D721Med (cell line): ENCODE data around the gene POLA1.

Experiments used
- DNase-seq: peaks from one replicate; pipeline ENCODE4 v3.0.0; 2011; ENCODE audit warnings: low spot score; ENCODE audit not compliant: insufficient read length
- FAIRE-seq: peaks from 2 replicates; lab custom pipeline; 2011; peaks lifted over from hg19 to GRCh38; lab: Jason Lieb, UNC
- TF ChIP-seq, protein P1 (sequence below): IDR thresholded peaks from 2 replicates; pipeline ENCODE4 v1.5.1; 2012; ENCODE audit warnings: mild to moderate bottlenecking, control low read depth; ENCODE audit not compliant: insufficient read depth; ENCODE audit errors: missing control alignments

Gene POLA1

DNA sequence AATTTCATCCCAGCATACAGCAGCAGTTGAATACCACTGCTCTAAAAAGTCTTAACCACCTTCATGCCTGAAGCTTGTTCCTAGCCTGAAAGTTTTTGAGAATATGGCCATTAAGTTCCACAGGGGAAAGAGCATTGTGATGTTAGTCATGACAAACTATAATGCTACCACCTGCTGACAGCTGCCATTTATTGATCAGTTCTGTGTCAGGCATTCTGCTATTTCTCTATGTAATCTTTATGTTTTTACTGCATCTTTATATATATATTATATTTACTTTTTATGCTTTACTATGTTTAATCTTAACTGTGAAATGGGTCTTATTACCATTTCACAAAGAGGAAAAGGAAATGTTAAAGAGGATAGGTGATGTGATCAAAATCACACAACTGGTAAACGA, 268.1 kb downstream of the POLA1 start:
- DNase-seq = no peak
- FAIRE-seq = no peak
- TF ChIP-seq, protein P1, sequence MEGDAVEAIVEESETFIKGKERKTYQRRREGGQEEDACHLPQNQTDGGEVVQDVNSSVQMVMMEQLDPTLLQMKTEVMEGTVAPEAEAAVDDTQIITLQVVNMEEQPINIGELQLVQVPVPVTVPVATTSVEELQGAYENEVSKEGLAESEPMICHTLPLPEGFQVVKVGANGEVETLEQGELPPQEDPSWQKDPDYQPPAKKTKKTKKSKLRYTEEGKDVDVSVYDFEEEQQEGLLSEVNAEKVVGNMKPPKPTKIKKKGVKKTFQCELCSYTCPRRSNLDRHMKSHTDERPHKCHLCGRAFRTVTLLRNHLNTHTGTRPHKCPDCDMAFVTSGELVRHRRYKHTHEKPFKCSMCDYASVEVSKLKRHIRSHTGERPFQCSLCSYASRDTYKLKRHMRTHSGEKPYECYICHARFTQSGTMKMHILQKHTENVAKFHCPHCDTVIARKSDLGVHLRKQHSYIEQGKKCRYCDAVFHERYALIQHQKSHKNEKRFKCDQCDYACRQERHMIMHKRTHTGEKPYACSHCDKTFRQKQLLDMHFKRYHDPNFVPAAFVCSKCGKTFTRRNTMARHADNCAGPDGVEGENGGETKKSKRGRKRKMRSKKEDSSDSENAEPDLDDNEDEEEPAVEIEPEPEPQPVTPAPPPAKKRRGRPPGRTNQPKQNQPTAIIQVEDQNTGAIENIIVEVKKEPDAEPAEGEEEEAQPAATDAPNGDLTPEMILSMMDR = no peak

DNA sequence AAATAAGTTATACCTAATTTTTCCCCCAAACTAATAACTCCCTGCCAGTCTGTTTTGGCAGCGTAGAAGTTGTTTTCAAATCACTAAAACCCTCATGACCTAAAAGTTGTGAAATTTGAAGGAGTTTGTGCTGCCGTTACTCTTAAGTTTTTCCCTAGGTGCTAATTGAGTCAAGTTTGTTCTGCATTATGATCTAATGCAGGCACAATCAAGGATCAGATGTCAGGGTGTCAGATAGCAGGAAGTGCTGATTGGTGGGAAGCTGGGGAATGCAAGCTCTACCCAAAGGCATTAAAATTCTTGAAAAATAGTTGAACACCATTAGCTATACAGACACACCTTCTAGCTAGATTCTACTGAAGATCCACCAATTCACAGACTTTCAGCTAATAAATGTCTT, 270.1 kb downstream of the POLA1 start:
- TF ChIP-seq, protein P1 = no peak
- no peak for DNase-seq
- no peak for FAIRE-seq

DNA sequence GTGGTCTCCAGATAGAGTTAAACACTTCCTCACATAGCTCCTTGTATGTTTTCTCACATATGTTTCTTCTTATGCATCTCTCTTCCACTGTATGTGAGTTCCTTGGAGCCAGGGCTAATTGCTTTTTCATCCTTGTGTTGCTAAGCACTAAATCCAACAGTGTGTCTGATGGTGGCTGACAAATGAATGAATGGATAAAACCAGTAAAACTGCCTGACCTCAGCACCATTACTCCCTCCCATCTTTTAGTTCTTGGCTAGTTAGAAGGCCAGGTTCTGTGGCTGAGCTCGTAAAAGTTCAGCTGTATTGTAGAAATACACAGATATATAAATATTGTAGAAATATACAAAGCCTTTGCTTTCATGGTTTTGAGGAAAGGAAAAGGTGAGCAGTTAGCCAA, 271.7 kb downstream of the POLA1 start:
- TF ChIP-seq, protein P1 = no peak
- FAIRE-seq (no peak), DNase-seq (no peak)

DNA sequence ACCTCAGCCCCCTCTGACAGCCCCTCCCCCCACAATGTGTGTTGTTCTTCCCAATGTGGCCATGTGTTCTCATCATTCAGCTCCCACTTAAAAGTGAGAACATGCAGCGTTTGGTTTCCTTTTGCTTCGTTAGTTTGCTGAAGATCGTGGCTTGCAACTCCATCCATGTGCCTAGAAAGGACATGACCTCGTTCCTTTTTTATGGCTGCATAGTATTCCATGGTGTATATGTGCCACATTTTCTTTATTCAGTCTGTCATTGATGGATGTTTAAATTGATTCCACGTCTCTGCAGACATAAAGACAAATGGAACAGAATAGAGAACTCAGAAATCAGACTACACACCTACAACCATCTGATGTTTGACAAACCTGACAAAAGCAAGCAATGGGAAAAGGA, 276.1 kb downstream of the POLA1 start:
- TF ChIP-seq, protein P1 = no peak
- FAIRE-seq (no peak), DNase-seq (no peak)

DNA sequence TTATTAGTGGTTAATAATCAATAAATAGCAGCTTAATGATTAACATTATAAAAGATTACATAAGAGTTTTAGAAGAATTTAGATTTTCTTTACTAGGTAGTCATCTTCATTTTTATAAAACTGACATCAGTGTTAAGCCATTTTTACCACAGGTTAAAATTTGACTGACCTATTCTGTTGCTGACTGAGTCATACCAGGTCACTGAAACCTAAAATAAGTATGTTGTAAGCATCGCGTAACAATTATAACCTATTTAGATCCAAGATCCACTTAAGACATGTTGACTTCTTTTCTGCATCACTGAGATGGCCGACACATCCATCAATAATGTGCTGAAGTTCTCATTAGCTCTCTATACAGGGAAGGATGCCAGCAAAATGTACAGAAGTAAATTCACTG, 285.4 kb downstream of the POLA1 start:
- DNase-seq (no peak), FAIRE-seq (no peak)
- TF ChIP-seq, protein P1 = no peak

DNA sequence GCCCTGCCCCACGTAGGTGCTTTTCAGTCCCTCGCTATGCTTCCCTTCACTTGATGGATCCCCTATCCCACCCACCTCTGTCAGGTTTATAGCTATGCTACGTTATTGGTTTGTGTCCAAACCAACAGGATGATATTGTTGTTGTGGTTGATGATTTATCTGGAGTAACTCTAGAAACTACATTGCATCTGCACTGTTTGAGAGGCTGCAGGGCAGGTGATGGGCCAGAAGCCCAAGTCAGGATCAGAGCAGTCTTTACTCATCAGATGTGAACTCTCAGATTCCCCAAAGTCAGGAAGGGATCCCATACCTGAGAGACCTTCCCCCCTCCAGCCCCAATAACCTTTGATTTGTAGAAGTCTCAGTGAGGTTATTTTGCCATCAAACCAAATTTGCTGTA, 287.3 kb downstream of the POLA1 start:
- DNase-seq (no peak), FAIRE-seq (no peak)
- TF ChIP-seq, protein P1 = no peak

DNA sequence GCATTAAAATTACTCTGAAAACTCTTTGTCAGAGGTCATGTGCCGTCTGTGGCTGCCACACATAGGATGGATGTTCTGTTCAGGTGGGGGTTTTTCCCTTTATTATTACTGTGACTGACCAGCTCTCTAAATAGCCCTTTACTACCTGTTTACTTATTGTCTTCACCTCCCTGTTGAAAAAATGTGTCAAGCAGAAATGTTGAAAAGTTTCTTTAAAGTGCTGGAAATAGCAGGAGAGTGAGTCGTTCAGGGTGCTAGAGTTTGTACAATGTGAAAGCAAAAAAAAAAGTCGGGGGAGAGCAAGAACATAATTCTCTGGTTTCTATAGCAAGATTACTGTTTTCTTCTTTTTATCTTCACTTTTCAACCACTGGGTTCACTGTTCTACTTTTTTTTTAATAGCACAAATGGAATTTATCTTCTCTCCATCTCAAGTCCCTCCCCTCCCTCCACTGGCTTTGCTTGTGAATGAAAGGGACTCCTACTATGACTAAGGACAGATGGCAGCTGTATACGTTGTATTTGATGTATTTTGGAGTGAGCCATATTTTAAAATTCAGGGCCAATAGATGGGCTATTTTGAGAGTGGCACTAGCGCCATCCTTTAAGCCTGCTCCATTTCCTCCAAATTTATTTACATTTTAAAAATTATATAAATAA, 288.7 kb downstream of the POLA1 start:
- DNase-seq (no peak), FAIRE-seq (no peak)
- TF ChIP-seq, protein P1 = no peak
